ENCODE data around the gene SVIP. TPM values are rescaled to one million over a fixed set of nuclear protein-coding genes. Genes with fewer than 3 reads are reported as not detected.

Gene SVIP
- total RNA-seq, 4 donors from 2014 or later: 3.1 to 9.6 (median 4.3) TPM

GRCh38 chr11:22808571-22809197 lies 20.9 kb downstream of the SVIP start:
- TF ChIP-seq CTCF (IDR thresholded peaks at IDR 0.05; ENCODE audit: low read depth): no peak

GRCh38 chr11:22807855-22808570 lies 21.6 kb downstream of the SVIP start:
- no peak for TF ChIP-seq CTCF (IDR thresholded peaks at IDR 0.05; ENCODE audit: low read depth)

- TF ChIP-seq CTCF (IDR thresholded peaks at IDR 0.05; ENCODE audit: low read depth): no peak
Measured at GRCh38 chr11:22807391-22807790, 22.2 kb downstream of the SVIP start.

GRCh38 chr11:22802861-22803260 lies 26.7 kb downstream of the SVIP start:
- no peak for TF ChIP-seq CTCF (IDR thresholded peaks at IDR 0.05; ENCODE audit: low read depth)

GRCh38 chr11:22800482-22800881 lies 29.1 kb downstream of the SVIP start:
- TF ChIP-seq CTCF (IDR thresholded peaks at IDR 0.05; ENCODE audit: low read depth): no peak

GRCh38 chr11:22798901-22799300 lies 30.7 kb downstream of the SVIP start:
- no peak for TF ChIP-seq CTCF (IDR thresholded peaks at IDR 0.05; ENCODE audit: low read depth)

- TF ChIP-seq CTCF (IDR thresholded peaks at IDR 0.05; ENCODE audit: low read depth): no peak
Measured at GRCh38 chr11:22797047-22797446, 32.6 kb downstream of the SVIP start.

Measured in subcutaneous adipose tissue (tissue), 4 donors.